NOMO-1 (cell line): ENCODE measurements around the gene REC8.

Experiments
- DNase-seq, 2 experiments: peaks; one replicate each; lab custom pipeline; 2025; ENCODE audit not compliant: unreplicated experiment in 2 of 2; lab: John Stamatoyannopoulos, UW

The REC8 gene

GRCh38 chr14:24224618-24225071 is 52.8 kb downstream of the REC8 start:
- DNase-seq, result no peak

GRCh38 chr14:24226473-24226872 is 54.6 kb downstream of the REC8 start:
- DNase-seq, result no peak

- DNase-seq, result no peak
Measured at GRCh38 chr14:24228902-24229301, 57.0 kb downstream of the REC8 start.
